Testis (tissue), 3 donors: ENCODE results near the gene CDSN. TPM values are rescaled to one million over a fixed set of nuclear protein-coding genes. Genes with fewer than 3 reads are reported as not detected.

Source experiments
- DNase-seq: peaks from one replicate; pipeline ENCODE4 v3.0.0-alpha.2; 2019
- H3K27ac ChIP-seq, 2 donors: fragments of 200-600 bp; sonication (generic); one replicate each; pipeline ENCODE4 v1.5.1; 2019
- H3K27me3 ChIP-seq: fragments of 200-600 bp; sonication (generic); one replicate; pipeline ENCODE4 v1.5.1; 2019
- H3K36me3 ChIP-seq: fragments of 200-600 bp; sonication (generic); one replicate; pipeline ENCODE4 v1.5.1; 2017; ENCODE audit warnings: low read depth; ENCODE audit errors: missing control alignments
- H3K4me1 ChIP-seq: fragments of 200-600 bp; sonication (generic); one replicate; pipeline ENCODE4 v1.5.1; 2019
- H3K4me3 ChIP-seq, 2 donors: fragments of 200-600 bp; sonication (generic); one replicate each; pipeline ENCODE4 v1.5.1; 2017 to 2019
- H3K9me3 ChIP-seq: fragments of 200-600 bp; sonication (generic); one replicate; pipeline ENCODE4 v1.5.1; 2017
- CTCF ChIP-seq, 3 experiments: fragments of 450-650 bp in 2 of 3; fragments of 200-600 bp in 1 of 3; sonication (generic) in 1 of 3; IDR thresholded peaks; one replicate each; pipeline ENCODE4 v1.5.1; 2016 to 2019; ENCODE audit warnings: antibody characterized with exemption in 3 of 3, mild to moderate bottlenecking in 2 of 3, moderate library complexity in 1 of 3
- POLR2A ChIP-seq: fragments of 450-650 bp; IDR thresholded peaks from one replicate; pipeline ENCODE4 v1.6.1; 2017; ENCODE audit warnings: antibody characterized with exemption, mild to moderate bottlenecking, moderate library complexity
- WGBS, 2 donors: methylation state at CpG; one replicate each; pipeline ENCODE4 v1.1.5; 2018; 5-methylcytosine and 5-hydroxymethylcytosine counted together
- intact Hi-C: fragments of 100-400 bp; cut with DNase I; formaldehyde crosslinking; loops from one replicate; pipeline ENCODE4 v1.15.1; 2023; ENCODE audit warnings: low total_unique reads
- polyA plus RNA-seq: library from polyadenylated mRNA; stranded (reverse); fragments of 350-450 nt; fragmentation: Illumina TruSeq; extraction: RNeasy Lipid Tissue Mini Kit (QIAGEN cat#74804); gene quantifications from one replicate; pipeline ENCODE4 v1.2.3, GENCODE V29; 2014; ENCODE audit warnings: low read depth, low replicate concordance; ENCODE audit not compliant: insufficient read depth
- total RNA-seq, 2 donors: library from RNA; depleted of rRNA; stranded (reverse); fragments of >200 nt; gene quantifications; one replicate each; pipeline ENCODE4 v1.2.3, GENCODE V29; 2016

CDSN gene
- total and polyA plus RNA-seq, 3 donors from 2014 or later: 0.06 to 0.32 TPM; not detected in 1

GRCh38 chr6:31098449-31098938 is 21.8 kb downstream of the CDSN start:
- 92 to 93% methylated on average over 4 of the region's 4 CpGs for WGBS, 2 donors

GRCh38 chr6:31096656-31097055 is 23.6 kb downstream of the CDSN start:
- no peaks in the 10 kb centered on the region for H3K9me3 ChIP-seq
- H3K36me3 ChIP-seq: no peaks in the 10 kb centered on the region
- TF ChIP-seq POLR2A: no peak
- no peak for TF ChIP-seq CTCF (IDR thresholded peaks at IDR 0.05)
- no peak for DNase-seq
- WGBS, 2 donors: 79 to 80% methylated on average over 5 of the region's 5 CpGs
- no peaks in the 10 kb centered on the region for H3K4me1 ChIP-seq
- no peak overlapping the region for H3K27ac ChIP-seq
- no peak overlapping the region for H3K4me3 ChIP-seq
- intact Hi-C loops: no loop called here
- H3K27me3 ChIP-seq: no peaks in the 10 kb centered on the region

More at GRCh38 chr6:31098449-31098938, 21.8 kb downstream of the CDSN start:
- Histone ChIP-seq H3K4me1 (no peaks in the 10 kb centered on the region), H3K27me3 (no peaks in the 10 kb centered on the region), H3K4me3 (no peak overlapping the region), H3K36me3 (no peaks in the 10 kb centered on the region), H3K27ac (no peak overlapping the region), H3K9me3 (no peaks in the 10 kb centered on the region)
- DNase-seq: no peak
- TF ChIP-seq POLR2A (no peak), CTCF (IDR thresholded peaks at IDR 0.05) (no peak)
- intact Hi-C loops: no loop called here

GRCh38 chr6:31096215-31096614 is 24.0 kb downstream of the CDSN start:
- TF ChIP-seq CTCF (IDR thresholded peaks at IDR 0.05) (no peak), POLR2A (no peak)
- no peak for DNase-seq
- intact Hi-C loops: no loop called here
- no peaks in the 10 kb centered on the region for H3K36me3 ChIP-seq
- H3K27ac ChIP-seq: no peak overlapping the region
- H3K27me3 ChIP-seq: no peaks in the 10 kb centered on the region
- no peak overlapping the region for H3K4me3 ChIP-seq
- no peaks in the 10 kb centered on the region for H3K9me3 ChIP-seq
- no peaks in the 10 kb centered on the region for H3K4me1 ChIP-seq
- 68 to 79% methylated on average over 3 of the region's 3 CpGs for WGBS, 2 donors

- WGBS, 2 donors: 65 to 80% methylated on average over 3 of the region's 3 CpGs
- intact Hi-C loops: no loop called here
- Histone ChIP-seq H3K4me1 (no peaks in the 10 kb centered on the region), H3K9me3 (no peaks in the 10 kb centered on the region), H3K27ac (no peak overlapping the region), H3K4me3 (no peak overlapping the region), H3K27me3 (no peaks in the 10 kb centered on the region), H3K36me3 (no peaks in the 10 kb centered on the region)
- TF ChIP-seq POLR2A (no peak), CTCF (IDR thresholded peaks at IDR 0.05) (no peak)
- no peak for DNase-seq
Observed at GRCh38 chr6:31094389-31094881, 25.8 kb downstream of the CDSN start.
